GM18498 (cell line): ENCODE measurements around the gene ERCC5.

ENCODE experiments used
- ATAC-seq: cut with Tn5 transposase; IDR thresholded peaks from one replicate; pipeline ENCODE4 v1.9.1; 2021; ENCODE audit warnings: mild to moderate bottlenecking, moderate library complexity; ENCODE audit not compliant: unreplicated experiment

ERCC5 gene

GRCh38 chr13:102839462-102839861 is 6.4 kb upstream of the ERCC5 start:
- no peak for ATAC-seq

- peak; percentile 28 for ATAC-seq
Observed at GRCh38 chr13:102845289-102845629, 573 bp upstream of the ERCC5 start.

GRCh38 chr13:102846261-102847015 is 606 bp downstream of the ERCC5 start:
- ATAC-seq, result peak; percentile 45

GRCh38 chr13:102847272-102848234 is 1.7 kb downstream of the ERCC5 start:
- no peak for ATAC-seq

GRCh38 chr13:102848956-102849355 is 3.1 kb downstream of the ERCC5 start:
- no peak for ATAC-seq

GRCh38 chr13:102852556-102852955 is 6.7 kb downstream of the ERCC5 start:
- ATAC-seq, result no peak

- peak; percentile 72 for ATAC-seq
Observed at GRCh38 chr13:102854675-102855074, 8.8 kb downstream of the ERCC5 start.

- no peak for ATAC-seq
Observed at GRCh38 chr13:102856557-102856956, 10.7 kb downstream of the ERCC5 start.

- no peak for ATAC-seq
Observed at GRCh38 chr13:102862624-102863210, 16.9 kb downstream of the ERCC5 start.

GRCh38 chr13:102863590-102863989 is 17.8 kb downstream of the ERCC5 start:
- ATAC-seq, result no peak

- ATAC-seq, result no peak
Observed at GRCh38 chr13:102868366-102868936, 22.6 kb downstream of the ERCC5 start.

- ATAC-seq, result peak; percentile 33
Observed at GRCh38 chr13:102869948-102870676, 24.3 kb downstream of the ERCC5 start.

- peak; percentile 84 for ATAC-seq
Observed at GRCh38 chr13:102870677-102871415, 25.0 kb downstream of the ERCC5 start.

GRCh38 chr13:102872131-102872530 is 26.3 kb downstream of the ERCC5 start:
- no peak for ATAC-seq

GRCh38 chr13:102872531-102872930 is 26.7 kb downstream of the ERCC5 start:
- ATAC-seq, result no peak

- no peak for ATAC-seq
Observed at GRCh38 chr13:102873653-102874052, 27.8 kb downstream of the ERCC5 start.

- no peak for ATAC-seq
Observed at GRCh38 chr13:102875256-102875655, 29.4 kb downstream of the ERCC5 start.

GRCh38 chr13:102877303-102877702 is 31.5 kb downstream of the ERCC5 start:
- no peak for ATAC-seq

GRCh38 chr13:102878481-102878880 is 32.6 kb downstream of the ERCC5 start:
- no peak for ATAC-seq
